Right atrium auricular region (tissue), 2 donors: ENCODE measurements around the gene CD79B. TPM values are rescaled to one million over a fixed set of nuclear protein-coding genes. Genes with fewer than 3 reads are reported as not detected.
"Not testable (repeated sequence)": the region's sequence is repeated elsewhere in the genome, so short reads cannot be mapped to it uniquely, and the experiment has no call there.

Experiments used
- DNase-seq: peaks from one replicate; pipeline ENCODE4 v3.0.0-alpha.2; 2019; ENCODE audit warnings: low spot score
- H3K27ac ChIP-seq, 2 donors: fragments of 200-600 bp; sonication (generic); 1 replicate in 1 of 2; 2 replicates in 1 of 2; pipeline ENCODE4 v1.5.1; 2016 to 2019
- H3K27me3 ChIP-seq, 2 donors: fragments of 200-600 bp; sonication (generic); one replicate each; pipeline versions ENCODE4 v1.5.1 to v1.6.0; 2017 to 2019
- H3K36me3 ChIP-seq: fragments of 200-600 bp; sonication (generic); one replicate; pipeline ENCODE4 v1.5.1; 2016
- H3K4me1 ChIP-seq, 2 donors: fragments of 200-600 bp; sonication (generic); one replicate each; pipeline versions ENCODE4 v1.5.1 to v1.6.0; 2017 to 2019
- H3K4me3 ChIP-seq, 2 donors: fragments of 200-600 bp; sonication (generic); 1 replicate in 1 of 2; 2 replicates in 1 of 2; pipeline ENCODE4 v1.5.1; 2017 to 2019; ENCODE audit warnings: mild to moderate bottlenecking in 1 of 2, moderate library complexity in 1 of 2
- H3K9me3 ChIP-seq, 2 donors: fragments of 200-600 bp; sonication (generic); one replicate each; pipeline ENCODE4 v1.5.1; 2019
- total RNA-seq, 2 donors: library from RNA; depleted of rRNA; stranded (reverse); fragments of >200 nt; gene quantifications; one replicate each; pipeline ENCODE4 v1.1.0, GENCODE V29; 2016
- TF ChIP-seq, protein P1 (sequence below), 2 donors: fragments of 200-600 bp; sonication (generic); IDR thresholded peaks; one replicate each; pipeline ENCODE4 v1.5.1; 2019; ENCODE audit warnings: antibody characterized with exemption in 2 of 2

CD79B gene
- total RNA-seq, 2 donors from 2014 or later, result 2.2 to 7.3 TPM

DNA sequence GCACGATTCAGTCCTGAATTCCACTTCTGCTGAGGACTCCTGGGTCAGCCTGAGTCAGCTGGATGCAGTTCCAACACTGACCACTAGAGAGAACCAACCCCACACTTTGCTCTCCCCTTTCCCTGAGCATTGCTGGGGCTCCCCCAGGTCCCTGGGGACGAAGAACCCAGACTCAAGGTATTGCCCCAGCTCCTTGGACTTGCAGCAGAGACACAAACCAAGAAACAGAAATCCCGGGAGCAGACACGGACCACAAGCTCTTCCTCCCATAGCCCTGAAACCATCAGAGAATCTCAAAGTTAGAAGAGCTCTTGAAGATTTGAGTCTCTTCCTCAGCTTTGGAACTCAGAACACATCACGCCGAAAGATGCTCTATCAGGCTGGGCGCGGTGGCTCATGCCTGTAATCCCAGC, 12.8 kb downstream of the CD79B start:
- peak; percentile 65 for DNase-seq
- TF ChIP-seq, protein P1, sequence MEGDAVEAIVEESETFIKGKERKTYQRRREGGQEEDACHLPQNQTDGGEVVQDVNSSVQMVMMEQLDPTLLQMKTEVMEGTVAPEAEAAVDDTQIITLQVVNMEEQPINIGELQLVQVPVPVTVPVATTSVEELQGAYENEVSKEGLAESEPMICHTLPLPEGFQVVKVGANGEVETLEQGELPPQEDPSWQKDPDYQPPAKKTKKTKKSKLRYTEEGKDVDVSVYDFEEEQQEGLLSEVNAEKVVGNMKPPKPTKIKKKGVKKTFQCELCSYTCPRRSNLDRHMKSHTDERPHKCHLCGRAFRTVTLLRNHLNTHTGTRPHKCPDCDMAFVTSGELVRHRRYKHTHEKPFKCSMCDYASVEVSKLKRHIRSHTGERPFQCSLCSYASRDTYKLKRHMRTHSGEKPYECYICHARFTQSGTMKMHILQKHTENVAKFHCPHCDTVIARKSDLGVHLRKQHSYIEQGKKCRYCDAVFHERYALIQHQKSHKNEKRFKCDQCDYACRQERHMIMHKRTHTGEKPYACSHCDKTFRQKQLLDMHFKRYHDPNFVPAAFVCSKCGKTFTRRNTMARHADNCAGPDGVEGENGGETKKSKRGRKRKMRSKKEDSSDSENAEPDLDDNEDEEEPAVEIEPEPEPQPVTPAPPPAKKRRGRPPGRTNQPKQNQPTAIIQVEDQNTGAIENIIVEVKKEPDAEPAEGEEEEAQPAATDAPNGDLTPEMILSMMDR (IDR thresholded peaks at IDR 0.05), result peak; percentile 95 to 96
- Histone ChIP-seq H3K27me3 (no peaks in the 10 kb centered on the region), H3K4me3 (no peak overlapping the region), H3K4me1 (peaks cover 0 to 7% of the 10 kb centered on the region in 2 donors), H3K9me3 (no peaks in the 10 kb centered on the region), H3K36me3 (no peaks in the 10 kb centered on the region), H3K27ac (no peak overlapping the region)

DNA sequence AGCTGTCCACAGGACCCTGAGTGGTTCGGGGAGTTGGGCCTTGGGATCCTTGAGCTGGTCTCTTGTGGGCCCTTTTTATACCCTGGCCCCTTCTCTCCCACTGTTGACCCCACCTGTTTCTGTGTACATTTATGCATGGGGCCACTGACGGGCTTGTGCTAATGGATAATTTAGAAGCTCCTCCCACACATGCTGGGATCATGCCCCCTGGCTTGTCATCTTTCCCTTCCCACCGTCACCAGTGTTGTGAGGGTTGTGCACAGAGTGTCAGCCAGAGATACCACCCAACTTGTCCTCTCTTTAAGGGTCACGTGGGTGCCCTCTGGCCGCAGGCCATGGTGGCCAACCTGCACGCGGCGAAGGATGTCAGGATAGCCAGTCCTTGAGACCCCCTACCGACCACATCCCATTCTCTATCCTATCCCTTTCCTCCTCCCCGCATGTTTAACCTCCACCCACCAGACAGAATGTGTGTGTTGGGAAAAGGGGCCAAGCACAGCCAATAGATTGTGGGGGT, 13.3 kb downstream of the CD79B start, which contains the start of gene GH1:
Gene GH1, minus strand, starts transcription at position 51 of the 517 bp plus-strand sequence. CDS start 63 bp downstream, outside the sequence.
- DNase-seq, H3K4me1 ChIP-seq, H3K27ac ChIP-seq, H3K4me3 ChIP-seq, H3K36me3 ChIP-seq, H3K27me3 ChIP-seq, H3K9me3 ChIP-seq: not testable (repeated sequence)

DNA sequence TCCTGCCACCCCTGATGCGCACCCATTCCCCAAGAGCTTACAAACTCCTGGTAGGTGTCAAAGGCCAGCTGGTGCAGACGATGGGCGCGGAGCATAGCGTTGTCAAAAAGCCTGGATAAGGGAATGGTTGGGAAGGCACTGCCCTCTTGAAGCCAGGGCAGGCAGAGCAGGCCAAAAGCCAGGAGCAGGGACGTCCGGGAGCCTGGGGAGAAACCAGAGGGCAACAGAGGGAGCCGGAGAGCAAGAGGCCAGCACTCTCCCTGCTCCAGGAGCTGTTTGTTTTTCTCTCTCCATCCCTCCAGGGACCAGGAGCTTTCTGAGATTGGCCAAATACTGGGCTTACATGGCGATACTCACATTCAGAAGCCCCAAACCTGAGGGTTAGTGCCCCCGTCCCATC, 13.8 kb downstream of the CD79B start:
- TF ChIP-seq, protein P1 (IDR thresholded peaks at IDR 0.05), result no peak
- Histone ChIP-seq H3K4me1 (peaks cover 0 to 7% of the 10 kb centered on the region in 2 donors), H3K36me3 (no peaks in the 10 kb centered on the region), H3K27me3 (no peaks in the 10 kb centered on the region), H3K27ac (no peak overlapping the region), H3K4me3 (no peak overlapping the region), H3K9me3 (no peaks in the 10 kb centered on the region)
- no peak for DNase-seq

DNA sequence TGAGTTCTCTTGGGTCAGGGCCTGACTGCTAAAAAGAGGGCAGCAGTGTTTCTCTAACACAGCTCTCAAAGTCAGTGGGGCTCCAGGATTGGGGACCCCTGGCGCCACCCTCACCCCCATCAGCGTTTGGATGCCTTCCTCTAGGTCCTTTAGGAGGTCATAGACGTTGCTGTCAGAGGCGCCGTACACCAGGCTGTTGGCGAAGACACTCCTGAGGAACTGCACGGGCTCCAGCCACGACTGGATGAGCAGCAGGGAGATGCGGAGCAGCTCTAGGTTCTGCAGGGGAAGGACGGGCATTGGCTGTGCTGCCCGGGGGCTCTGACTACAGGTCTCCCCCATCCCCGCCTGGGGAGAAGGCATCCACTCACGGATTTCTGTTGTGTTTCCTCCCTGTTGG, 14.5 kb downstream of the CD79B start:
- TF ChIP-seq, protein P1 (IDR thresholded peaks at IDR 0.05), result no peak
- H3K4me3 ChIP-seq, result no peak overlapping the region
- no peaks in the 10 kb centered on the region for H3K9me3 ChIP-seq
- no peak for DNase-seq
- H3K4me1 ChIP-seq, result peaks cover 0 to 7% of the 10 kb centered on the region in 2 donors
- H3K27ac ChIP-seq, result no peak overlapping the region
- no peaks in the 10 kb centered on the region for H3K36me3 ChIP-seq
- H3K27me3 ChIP-seq, result no peaks in the 10 kb centered on the region

DNA sequence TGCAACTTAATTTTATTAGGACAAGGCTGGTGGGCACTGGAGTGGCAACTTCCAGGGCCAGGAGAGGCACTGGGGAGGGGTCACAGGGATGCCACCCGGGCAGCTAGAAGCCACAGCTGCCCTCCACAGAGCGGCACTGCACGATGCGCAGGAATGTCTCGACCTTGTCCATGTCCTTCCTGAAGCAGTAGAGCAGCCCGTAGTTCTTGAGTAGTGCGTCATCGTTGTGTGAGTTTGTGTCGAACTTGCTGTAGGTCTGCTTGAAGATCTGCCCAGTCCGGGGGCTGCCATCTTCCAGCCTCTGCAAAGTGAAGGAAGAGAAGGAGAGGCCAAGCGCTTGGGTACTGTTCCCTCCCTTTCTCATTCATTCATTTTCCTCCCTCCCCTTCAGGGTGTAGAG, 14.9 kb downstream of the CD79B start:
- H3K4me3 ChIP-seq, H3K36me3 ChIP-seq, H3K4me1 ChIP-seq, DNase-seq, H3K9me3 ChIP-seq, H3K27ac ChIP-seq, H3K27me3 ChIP-seq: not testable (repeated sequence)

DNA sequence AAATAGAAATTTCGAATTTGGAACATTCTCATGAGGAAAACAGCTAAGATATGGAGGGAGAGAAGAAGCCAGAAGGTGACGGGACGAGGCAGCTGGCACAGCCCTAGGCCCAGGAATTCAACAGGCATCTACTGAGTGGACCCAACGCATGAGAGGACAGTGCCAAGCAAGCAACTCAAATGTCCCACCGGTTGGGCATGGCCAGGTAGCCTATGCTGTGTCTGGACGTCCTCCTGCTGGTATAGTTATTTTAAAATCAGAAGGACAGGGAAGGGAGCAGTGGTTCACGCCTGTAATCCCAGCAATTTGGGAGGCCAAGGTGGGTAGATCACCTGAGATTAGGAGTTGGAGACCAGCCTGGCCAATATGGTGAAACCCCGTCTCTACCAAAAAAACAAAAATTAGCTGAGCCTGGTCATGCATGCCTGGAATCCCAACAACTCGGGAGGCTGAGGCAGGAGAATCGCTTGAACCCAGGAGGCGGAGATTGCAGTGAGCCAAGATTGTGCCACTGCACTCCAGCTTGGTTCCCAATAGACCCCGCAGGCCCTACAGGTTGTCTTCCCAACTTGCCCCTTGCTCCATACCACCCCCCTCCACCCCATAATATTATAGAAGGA, 15.5 kb downstream of the CD79B start:
- no peaks in the 10 kb centered on the region for H3K9me3 ChIP-seq
- TF ChIP-seq, protein P1 (IDR thresholded peaks at IDR 0.05), result no peak
- no peak overlapping the region for H3K27ac ChIP-seq
- DNase-seq, result no peak
- H3K4me3 ChIP-seq, result no peak overlapping the region
- H3K4me1 ChIP-seq, result peaks cover 0 to 7% of the 10 kb centered on the region in 2 donors
- H3K27me3 ChIP-seq, result no peaks in the 10 kb centered on the region
- H3K36me3 ChIP-seq, result no peaks in the 10 kb centered on the region

DNA sequence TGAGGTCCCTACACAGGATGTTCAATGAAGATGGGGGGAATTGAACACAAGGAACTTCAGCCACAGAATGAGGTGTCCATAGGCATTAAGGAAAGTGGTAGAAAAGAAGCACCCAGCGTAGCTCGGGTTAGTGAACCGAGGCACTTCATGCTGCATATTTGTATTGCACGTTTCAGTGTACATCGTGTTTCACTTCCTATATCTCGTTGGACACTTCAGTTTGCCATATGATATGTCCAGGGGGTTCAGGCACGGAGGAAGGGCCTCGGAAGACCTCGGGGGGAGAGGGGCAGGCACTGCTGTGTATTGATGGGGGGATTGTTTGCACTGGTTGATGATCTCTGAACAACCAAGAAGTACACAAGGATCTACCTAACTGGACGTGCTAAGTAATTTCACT, 16.4 kb downstream of the CD79B start:
- not testable (repeated sequence) for DNase-seq, H3K36me3 ChIP-seq, H3K4me3 ChIP-seq, H3K4me1 ChIP-seq, H3K27ac ChIP-seq, H3K27me3 ChIP-seq, H3K9me3 ChIP-seq
